Bronchial epithelial cell (primary cell): Measurements from ENCODE around the gene RPL10A. TPM values are rescaled to one million over a fixed set of nuclear protein-coding genes. Genes with fewer than 3 reads are reported as not detected.

Source experiments
- DNase-seq: peaks from one replicate; pipeline ENCODE4 v3.0.0-alpha.2; 2010; ENCODE audit warnings: low read depth
- FAIRE-seq: peaks from 2 replicates; lab custom pipeline; 2011; peaks lifted over from hg19 to GRCh38; lab: Jason Lieb, UNC
- H3K27me3 ChIP-seq: 2 replicates; pipeline ENCODE4 v1.5.1; 2011; ENCODE audit warnings: low read length; ENCODE audit not compliant: control insufficient read depth, insufficient read depth
- H3K36me3 ChIP-seq: 2 replicates; pipeline ENCODE4 v1.5.1; 2011; ENCODE audit warnings: low read length; ENCODE audit not compliant: control insufficient read depth, insufficient read depth
- H3K4me3 ChIP-seq: 2 replicates; pipeline ENCODE4 v1.5.1; 2011; ENCODE audit warnings: mild to moderate bottlenecking, low read depth, low read length, control low read depth
- total RNA-seq: library from RNA; depleted of rRNA; stranded (reverse); fragments of >200 nt; gene quantifications from 2 replicates; pipeline ENCODE4 v1.2.1, GENCODE V29; 2014
- TF ChIP-seq, protein P1 (sequence below): IDR thresholded peaks from 2 replicates; pipeline ENCODE4 v1.5.1; 2011; ENCODE audit warnings: mild to moderate bottlenecking, moderate library complexity, low read length, control low read depth, inconsistent platforms; ENCODE audit not compliant: insufficient read depth, severe bottlenecking

Gene RPL10A
- total RNA-seq, 1 donor from 2014 or later, result 1,892 TPM

DNA sequence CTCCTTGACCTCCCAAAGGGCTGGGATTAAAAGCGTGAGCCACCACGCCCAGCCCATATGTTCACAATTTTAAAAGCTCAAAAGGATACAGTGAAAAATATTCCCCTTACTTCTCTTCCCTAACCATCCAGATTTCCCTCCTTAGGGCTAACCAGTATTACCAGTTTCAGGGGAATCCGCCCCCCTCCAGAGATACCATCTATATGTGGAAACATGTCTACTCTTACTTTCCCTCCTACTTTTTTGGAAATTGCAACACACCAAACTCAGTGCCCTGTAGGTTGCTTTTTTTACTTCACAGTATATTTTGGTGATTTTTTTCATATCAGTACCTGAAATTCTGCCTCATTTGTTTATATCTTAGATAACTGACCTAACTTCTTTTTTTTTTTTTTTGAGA, 6.9 kb upstream of the RPL10A start:
- FAIRE-seq (no peak), DNase-seq (peak; percentile 51)
- TF ChIP-seq, protein P1, sequence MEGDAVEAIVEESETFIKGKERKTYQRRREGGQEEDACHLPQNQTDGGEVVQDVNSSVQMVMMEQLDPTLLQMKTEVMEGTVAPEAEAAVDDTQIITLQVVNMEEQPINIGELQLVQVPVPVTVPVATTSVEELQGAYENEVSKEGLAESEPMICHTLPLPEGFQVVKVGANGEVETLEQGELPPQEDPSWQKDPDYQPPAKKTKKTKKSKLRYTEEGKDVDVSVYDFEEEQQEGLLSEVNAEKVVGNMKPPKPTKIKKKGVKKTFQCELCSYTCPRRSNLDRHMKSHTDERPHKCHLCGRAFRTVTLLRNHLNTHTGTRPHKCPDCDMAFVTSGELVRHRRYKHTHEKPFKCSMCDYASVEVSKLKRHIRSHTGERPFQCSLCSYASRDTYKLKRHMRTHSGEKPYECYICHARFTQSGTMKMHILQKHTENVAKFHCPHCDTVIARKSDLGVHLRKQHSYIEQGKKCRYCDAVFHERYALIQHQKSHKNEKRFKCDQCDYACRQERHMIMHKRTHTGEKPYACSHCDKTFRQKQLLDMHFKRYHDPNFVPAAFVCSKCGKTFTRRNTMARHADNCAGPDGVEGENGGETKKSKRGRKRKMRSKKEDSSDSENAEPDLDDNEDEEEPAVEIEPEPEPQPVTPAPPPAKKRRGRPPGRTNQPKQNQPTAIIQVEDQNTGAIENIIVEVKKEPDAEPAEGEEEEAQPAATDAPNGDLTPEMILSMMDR, result no peak
- Histone ChIP-seq H3K27me3 (no peaks in the 10 kb centered on the region), H3K4me3 (no peak overlapping the region), H3K36me3 (peaks cover 39% of the 10 kb centered on the region)

DNA sequence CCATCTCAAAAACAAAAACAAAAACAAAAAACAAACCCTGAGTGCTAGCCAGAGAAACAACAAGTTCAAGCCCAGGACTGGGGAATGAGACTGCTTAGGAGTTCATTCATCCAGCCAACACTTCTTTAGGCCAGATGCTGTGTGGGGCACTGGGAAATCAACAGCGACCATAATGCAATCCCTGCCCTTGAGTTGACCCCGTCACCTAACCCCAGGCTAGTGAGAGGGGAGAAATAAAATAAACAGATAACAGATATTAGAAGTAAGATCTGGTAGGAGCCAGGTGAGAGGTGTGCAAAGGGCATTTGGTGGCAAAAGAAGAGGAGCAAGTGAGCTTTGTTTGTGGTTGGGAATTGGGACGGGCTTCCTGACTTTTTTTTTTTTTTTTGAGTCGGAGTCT, 4.9 kb upstream of the RPL10A start:
- TF ChIP-seq, protein P1, result no peak
- Histone ChIP-seq H3K27me3 (no peaks in the 10 kb centered on the region), H3K4me3 (no peak overlapping the region), H3K36me3 (peaks cover 24% of the 10 kb centered on the region)
- no peak for FAIRE-seq
- no peak for DNase-seq

- H3K36me3 ChIP-seq, result peaks cover 25% of the 10 kb centered on the region
- no peak overlapping the region for H3K4me3 ChIP-seq
Observed at GRCh38 chr6:35465646-35466045, 2.6 kb upstream of the RPL10A start.

GRCh38 chr6:35468980-35469750, 964 bp downstream of the RPL10A start:
- Histone ChIP-seq H3K4me3 (peak overlapping the region; percentile 83), H3K27me3 (no peaks in the 10 kb centered on the region), H3K36me3 (peaks cover 23% of the 10 kb centered on the region)
- TF ChIP-seq, protein P1, result no peak
- FAIRE-seq, result no peak
- no peak for DNase-seq

More at GRCh38 chr6:35465646-35466045, 2.6 kb upstream of the RPL10A start:
- no peaks in the 10 kb centered on the region for H3K27me3 ChIP-seq
- DNase-seq (no peak), FAIRE-seq (no peak)
- TF ChIP-seq, protein P1, result no peak

DNA sequence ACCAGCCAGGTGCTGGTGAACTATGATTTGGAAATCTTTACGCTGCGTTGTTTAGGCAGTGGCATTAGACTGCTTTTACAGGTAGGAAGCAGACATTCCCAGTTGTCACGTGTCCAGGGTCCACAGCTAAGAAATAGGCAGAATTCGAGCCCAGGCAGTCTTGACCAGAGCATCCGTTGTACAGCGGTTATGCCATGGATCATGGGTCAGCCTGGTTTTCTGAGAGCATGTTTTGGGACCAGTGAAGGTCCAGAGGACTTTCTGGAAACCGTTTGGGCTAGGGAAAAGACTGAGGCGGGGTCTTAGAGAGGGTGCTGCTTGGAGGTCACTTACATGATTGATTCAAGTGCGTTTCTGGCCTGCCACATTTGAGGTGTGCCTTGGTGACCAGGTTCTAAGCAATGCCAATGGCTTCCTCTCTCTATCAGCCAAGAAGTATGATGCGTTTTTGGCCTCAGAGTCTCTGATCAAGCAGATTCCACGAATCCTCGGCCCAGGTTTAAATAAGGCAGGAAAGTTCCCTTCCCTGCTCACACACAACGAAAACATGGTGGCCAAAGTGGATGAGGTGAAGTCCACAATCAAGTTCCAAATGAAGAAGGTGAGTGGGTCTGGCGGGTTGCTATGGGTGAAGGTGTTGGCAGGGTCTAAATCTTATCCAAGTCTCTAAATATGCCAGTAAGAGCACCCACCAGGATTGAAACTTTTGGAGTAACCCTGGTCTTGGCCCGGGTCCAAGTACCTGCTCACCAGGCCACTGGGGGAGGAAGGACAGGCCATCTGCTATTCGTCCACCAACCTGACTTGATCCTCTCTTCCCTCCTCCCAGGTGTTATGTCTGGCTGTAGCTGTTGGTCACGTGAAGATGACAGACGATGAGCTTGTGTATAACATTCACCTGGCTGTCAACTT, 1.8 kb downstream of the RPL10A start:
- DNase-seq, result peak; percentile 50
- no peak for FAIRE-seq
- Histone ChIP-seq H3K4me3 (peak overlapping the region; percentile 83), H3K27me3 (no peaks in the 10 kb centered on the region), H3K36me3 (peaks cover 23% of the 10 kb centered on the region)
- TF ChIP-seq, protein P1, result no peak
